Panc1 (cell line): Measurements from ENCODE around the gene ZNF175. TPM values are rescaled to one million over a fixed set of nuclear protein-coding genes. Genes with fewer than 3 reads are reported as not detected.

ENCODE experiments used
- ATAC-seq: fragments of 200-7000 bp; cut with Tn5 transposase; 2 replicates; pipeline ENCODE4 v1.9.1; 2020; ENCODE audit warnings: mild to moderate bottlenecking, moderate library complexity
- BruUV-seq: library from RNA; stranded (reverse); fragments of 400-500 nt; replicated peaks from 2 replicates; lab custom pipeline; 2021; lab: Mats Ljungman, UMichigan
- CTCF ChIA-PET: fragments of 300-600 bp; sonication (Branson Sonifier 250); formaldehyde crosslinking; loops from one replicate; lab custom pipeline; 2022; ENCODE audit warnings: antibody characterized with exemption; lab: Charles Lee
- POLR2A ChIA-PET: fragments of 300-600 bp; sonication (Branson Sonifier 250); formaldehyde crosslinking; loops from one replicate; lab custom pipeline; 2022; ENCODE audit warnings: antibody characterized with exemption; lab: Charles Lee
- DNase-seq: peaks from one replicate; pipeline ENCODE4 v3.0.0-alpha.2; 2010; ENCODE audit warnings: low read depth, low spot score
- H3K27ac ChIP-seq: 2 replicates; pipeline ENCODE4 v1.5.1; 2011; ENCODE audit warnings: mild to moderate bottlenecking, low read length, inconsistent platforms
- H3K27me3 ChIP-seq: fragments of 200-500 bp; sonication (Bioruptor generic); 2 replicates; pipeline ENCODE4 v1.6.0; 2014; ENCODE audit warnings: low read length, inconsistent platforms; ENCODE audit not compliant: control insufficient read depth, insufficient read depth
- H3K36me3 ChIP-seq: fragments of 200-500 bp; sonication (Bioruptor generic); 2 replicates; pipeline ENCODE4 v1.5.1; 2014; ENCODE audit warnings: inconsistent platforms, mild to moderate bottlenecking, low read length, moderate library complexity; ENCODE audit not compliant: control insufficient read depth, insufficient read depth
- H3K4me1 ChIP-seq: 2 replicates; pipeline ENCODE4 v1.5.1; 2011; ENCODE audit warnings: inconsistent platforms, mild to moderate bottlenecking, low read length, moderate library complexity; ENCODE audit not compliant: control insufficient read depth, insufficient read depth
- H3K4me3 ChIP-seq, 2 experiments: 2 replicates each; pipeline ENCODE4 v1.5.1; 2011 to 2012; ENCODE audit warnings: low read depth in 2 of 2, low read length in 2 of 2, mild to moderate bottlenecking in 2 of 2, inconsistent platforms in 1 of 2, moderate library complexity in 1 of 2
- H3K9me3 ChIP-seq: fragments of 200-500 bp; sonication (Bioruptor generic); 2 replicates; pipeline ENCODE4 v1.5.1; 2014; ENCODE audit warnings: low read depth, mild to moderate bottlenecking, inconsistent platforms, low read length, moderate library complexity; ENCODE audit not compliant: control insufficient read depth, insufficient read depth
- CTCF ChIP-seq: fragments of 450-650 bp; IDR thresholded peaks from 2 replicates; pipeline ENCODE4 v1.5.1; 2017; ENCODE audit warnings: mild to moderate bottlenecking
- POLR2AphosphoS5 ChIP-seq: IDR thresholded peaks from 2 replicates; pipeline ENCODE4 v1.6.1; 2012; ENCODE audit warnings: mild to moderate bottlenecking, low read depth, low read length, moderate library complexity
- REST ChIP-seq, 2 experiments: IDR thresholded peaks; 2 replicates each; pipeline ENCODE4 v1.6.1; 2011 to 2012; ENCODE audit warnings: low read depth in 2 of 2, control low read depth in 1 of 2, low read length in 1 of 2, mild to moderate bottlenecking in 1 of 2, moderate library complexity in 1 of 2; ENCODE audit not compliant: insufficient read depth in 1 of 2
- SIN3A ChIP-seq: IDR thresholded peaks from 2 replicates; pipeline ENCODE4 v1.6.1; 2012; ENCODE audit warnings: low read depth, mild to moderate bottlenecking, low read length, moderate library complexity, borderline replicate concordance; ENCODE audit not compliant: insufficient read depth
- TCF7L2 ChIP-seq: IDR thresholded peaks from 2 replicates; pipeline ENCODE4 v1.6.1; 2011; ENCODE audit warnings: mild to moderate bottlenecking, low read depth, low read length, inconsistent platforms
- in situ Hi-C: cut with HindIII; loops from 2 replicates; pipeline ENCODE4 v1.10.0; 2016; ENCODE audit warnings: low sequenced_read_pairs, low pct_unique_long_range_greater_than_20kb
- intact Hi-C: fragments of 100-400 bp; cut with micrococcal nuclease; formaldehyde crosslinking; loops from one replicate; pipeline ENCODE4 v1.10.0; 2022; ENCODE audit not compliant: unreplicated experiment
- total RNA-seq: library from RNA; stranded (reverse); gene quantifications from one replicate; pipeline ENCODE4 v1.2.1, GENCODE V29; 2021; ENCODE audit not compliant: unreplicated experiment

ZNF175 gene
- total RNA-seq, 1 experiment from 2014 or later: 7.3 TPM

- ATAC-seq (no peak), DNase-seq (no peak)
- no peaks in the 10 kb centered on the region for H3K27me3 ChIP-seq
- no peaks in the 10 kb centered on the region for H3K9me3 ChIP-seq
- no peak overlapping the region for H3K4me3 ChIP-seq
- in situ Hi-C loops: no loop called here
- H3K36me3 ChIP-seq: no peaks in the 10 kb centered on the region
- CTCF ChIA-PET: no interaction called here
- no peaks in the 10 kb centered on the region for H3K4me1 ChIP-seq
- no peak overlapping the region for H3K27ac ChIP-seq
- POLR2A ChIA-PET: no interaction called here
- BruUV-seq: no TSS peak
- TF ChIP-seq REST (IDR thresholded peaks at IDR 0.05; ENCODE audit: insufficient read depth in 1 of 2, low read depth in 2 of 2, low read length in 1 of 2) (no peak), POLR2AphosphoS5 (no peak), SIN3A (no peak), TCF7L2 (no peak), CTCF (no peak)
- intact Hi-C loops: no loop called here
These were observed 24.4 kb downstream of the ZNF175 start for GRCh38 chr19:51595190-51596175.

GRCh38 chr19:51598159-51598915 is 27.3 kb downstream of the ZNF175 start:
- H3K9me3 ChIP-seq: no peaks in the 10 kb centered on the region
- DNase-seq (no peak), ATAC-seq (no peak)
- H3K27ac ChIP-seq: no peak overlapping the region
- in situ Hi-C loops (no loop called here), intact Hi-C loops (no loop called here)
- no peak for TF ChIP-seq SIN3A
- H3K27me3 ChIP-seq: no peaks in the 10 kb centered on the region
- ChIA-PET POLR2A (no interaction called here), CTCF (no interaction called here)
- no peaks in the 10 kb centered on the region for H3K4me1 ChIP-seq
- no TSS peak for BruUV-seq
- H3K4me3 ChIP-seq: no peak overlapping the region
- H3K36me3 ChIP-seq: no peaks in the 10 kb centered on the region
